ENCODE measurements around the gene HPGDS.
"Not testable (repeated sequence)": the region's sequence is repeated elsewhere in the genome, so short reads cannot be mapped to it uniquely, and the experiment has no call there.

The HPGDS gene

GRCh38 chr4:94334476-94334875 lies 8.2 kb downstream of the HPGDS start:
- no peak for FAIRE-seq
- TF ChIP-seq PAX5 (IDR thresholded peaks at IDR 0.05; ENCODE audit: insufficient read depth, low read length, severe bottlenecking) (no peak), POU2F2 (IDR thresholded peaks at IDR 0.05; ENCODE audit: low read depth, low read length) (no peak), POLR2A (IDR thresholded peaks at IDR 0.05; ENCODE audit: low read depth, low read length) (no peak), POLR2AphosphoS5 (IDR thresholded peaks at IDR 0.05; ENCODE audit: low read depth, low read length) (no peak), TAF1 (IDR thresholded peaks at IDR 0.05; ENCODE audit: low read depth, low read length) (no peak), SPI1 (IDR thresholded peaks at IDR 0.05; ENCODE audit: low read depth, low read length) (no peak)
- DNase-seq (ENCODE audit: insufficient read length, low spot score), result no peak

GRCh38 chr4:94333866-94334265 lies 8.8 kb downstream of the HPGDS start:
- FAIRE-seq, result no peak
- TF ChIP-seq POU2F2 (IDR thresholded peaks at IDR 0.05; ENCODE audit: low read depth, low read length) (no peak), PAX5 (IDR thresholded peaks at IDR 0.05; ENCODE audit: insufficient read depth, low read length, severe bottlenecking) (no peak), POLR2A (IDR thresholded peaks at IDR 0.05; ENCODE audit: low read depth, low read length) (no peak)
- no peak for DNase-seq (ENCODE audit: insufficient read length, low spot score)

GRCh38 chr4:94332983-94333590 lies 9.5 kb downstream of the HPGDS start:
- no peak for FAIRE-seq
- TF ChIP-seq PAX5 (IDR thresholded peaks at IDR 0.05; ENCODE audit: insufficient read depth, low read length, severe bottlenecking) (no peak), SPI1 (IDR thresholded peaks at IDR 0.05; ENCODE audit: low read depth, low read length) (no peak)
- no peak for DNase-seq (ENCODE audit: insufficient read length, low spot score)

GRCh38 chr4:94329933-94330332 lies 12.7 kb downstream of the HPGDS start:
- no peak for TF ChIP-seq PAX5 (IDR thresholded peaks at IDR 0.05; ENCODE audit: insufficient read depth, low read length, severe bottlenecking)
- no peak for TF ChIP-seq POLR2A (IDR thresholded peaks at IDR 0.05; ENCODE audit: low read depth, low read length)
- TF ChIP-seq TAF1 (IDR thresholded peaks at IDR 0.05; ENCODE audit: low read depth, low read length), result no peak
- TF ChIP-seq SPI1 (IDR thresholded peaks at IDR 0.05; ENCODE audit: low read depth, low read length), result no peak
- no peak for TF ChIP-seq POLR2AphosphoS5 (IDR thresholded peaks at IDR 0.05; ENCODE audit: low read depth, low read length)
- TF ChIP-seq POU2F2 (IDR thresholded peaks at IDR 0.05; ENCODE audit: low read depth, low read length), result no peak
- DNase-seq (ENCODE audit: insufficient read length, low spot score) (no peak), FAIRE-seq (peak; percentile 64)

- DNase-seq (ENCODE audit: insufficient read length, low spot score), result no peak
- no peak for FAIRE-seq
- TF ChIP-seq PAX5 (IDR thresholded peaks at IDR 0.05; ENCODE audit: insufficient read depth, low read length, severe bottlenecking) (no peak), POLR2A (IDR thresholded peaks at IDR 0.05; ENCODE audit: low read depth, low read length) (no peak), TAF1 (IDR thresholded peaks at IDR 0.05; ENCODE audit: low read depth, low read length) (no peak), POLR2AphosphoS5 (IDR thresholded peaks at IDR 0.05; ENCODE audit: low read depth, low read length) (no peak), POU2F2 (IDR thresholded peaks at IDR 0.05; ENCODE audit: low read depth, low read length) (no peak), SPI1 (IDR thresholded peaks at IDR 0.05; ENCODE audit: low read depth, low read length) (no peak)
These were observed 16.8 kb downstream of the HPGDS start for GRCh38 chr4:94325835-94326234.

- not testable (repeated sequence) for DNase-seq (ENCODE audit: insufficient read length, low spot score); FAIRE-seq
These were observed 22.7 kb downstream of the HPGDS start for GRCh38 chr4:94319927-94320326.

GRCh38 chr4:94307231-94307871 lies 35.3 kb downstream of the HPGDS start:
- TF ChIP-seq SPI1 (IDR thresholded peaks at IDR 0.05; ENCODE audit: low read depth, low read length) (no peak), POU2F2 (IDR thresholded peaks at IDR 0.05; ENCODE audit: low read depth, low read length) (no peak), PAX5 (IDR thresholded peaks at IDR 0.05; ENCODE audit: insufficient read depth, low read length, severe bottlenecking) (no peak), POLR2A (IDR thresholded peaks at IDR 0.05; ENCODE audit: low read depth, low read length) (no peak), POLR2AphosphoS5 (IDR thresholded peaks at IDR 0.05; ENCODE audit: low read depth, low read length) (no peak), TAF1 (IDR thresholded peaks at IDR 0.05; ENCODE audit: low read depth, low read length) (no peak)
- no peak for DNase-seq (ENCODE audit: insufficient read length, low spot score)
- no peak for FAIRE-seq

- DNase-seq (ENCODE audit: insufficient read length, low spot score), result no peak
- no peak for TF ChIP-seq SPI1 (IDR thresholded peaks at IDR 0.05; ENCODE audit: low read depth, low read length)
- TF ChIP-seq POU2F2 (IDR thresholded peaks at IDR 0.05; ENCODE audit: low read depth, low read length), result no peak
- TF ChIP-seq PAX5 (IDR thresholded peaks at IDR 0.05; ENCODE audit: insufficient read depth, low read length, severe bottlenecking), result no peak
- no peak for TF ChIP-seq POLR2A (IDR thresholded peaks at IDR 0.05; ENCODE audit: low read depth, low read length)
- TF ChIP-seq POLR2AphosphoS5 (IDR thresholded peaks at IDR 0.05; ENCODE audit: low read depth, low read length), result no peak
- FAIRE-seq, result no peak
These were observed 35.9 kb downstream of the HPGDS start for GRCh38 chr4:94306713-94307112.

- TF ChIP-seq PAX5 (IDR thresholded peaks at IDR 0.05; ENCODE audit: insufficient read depth, low read length, severe bottlenecking), result no peak
- TF ChIP-seq POU2F2 (IDR thresholded peaks at IDR 0.05; ENCODE audit: low read depth, low read length), result no peak
- TF ChIP-seq SPI1 (IDR thresholded peaks at IDR 0.05; ENCODE audit: low read depth, low read length), result no peak
- no peak for TF ChIP-seq TAF1 (IDR thresholded peaks at IDR 0.05; ENCODE audit: low read depth, low read length)
- TF ChIP-seq POLR2AphosphoS5 (IDR thresholded peaks at IDR 0.05; ENCODE audit: low read depth, low read length), result no peak
- TF ChIP-seq POLR2A (IDR thresholded peaks at IDR 0.05; ENCODE audit: low read depth, low read length), result no peak
- DNase-seq (ENCODE audit: insufficient read length, low spot score) (no peak), FAIRE-seq (no peak)
These were observed 37.0 kb downstream of the HPGDS start for GRCh38 chr4:94305466-94306225.
